IPS DF 6.9 (cell line): ENCODE results near the gene PARD3B.

Source experiments
- DNase-seq: peaks from one replicate; pipeline ENCODE4 v3.0.0-alpha.2; 2013; ENCODE audit warnings: low read depth, low spot score
- H3K27ac ChIP-seq: one replicate; pipeline ENCODE4 v1.5.1; 2013; ENCODE audit warnings: low read length, control low read depth
- H3K27me3 ChIP-seq: 2 replicates; pipeline ENCODE4 v1.6.1; 2013; ENCODE audit warnings: mild to moderate bottlenecking, low read length; ENCODE audit not compliant: control insufficient read depth, insufficient read depth
- H3K36me3 ChIP-seq: 2 replicates; pipeline ENCODE4 v1.6.1; 2013; ENCODE audit warnings: low read length; ENCODE audit not compliant: control insufficient read depth, insufficient read depth
- H3K4me1 ChIP-seq: 2 replicates; pipeline ENCODE4 v1.6.1; 2013; ENCODE audit warnings: low read length; ENCODE audit not compliant: control insufficient read depth, insufficient read depth
- H3K4me3 ChIP-seq: 2 replicates; pipeline ENCODE4 v1.5.1; 2013; ENCODE audit warnings: mild to moderate bottlenecking, low read length
- H3K9me3 ChIP-seq: 2 replicates; pipeline ENCODE4 v1.6.1; 2013; ENCODE audit warnings: low read length, inconsistent platforms; ENCODE audit not compliant: control insufficient read depth, insufficient read depth
- WGBS: extraction: QIAGEN DNeasy Blood & Tissue Kit; methylation state at CpG from one replicate; pipeline ENCODE4 v1.1.7; 2013; ENCODE audit warnings: mixed read lengths, missing lambda C conversion rate; ENCODE audit not compliant: insufficient read length, insufficient coverage; 5-methylcytosine and 5-hydroxymethylcytosine counted together

The PARD3B gene

GRCh38 chr2:204692790-204693189 is 147.5 kb downstream of the PARD3B start:
- H3K36me3 ChIP-seq: no peaks in the 10 kb centered on the region
- H3K9me3 ChIP-seq: no peaks in the 10 kb centered on the region
- no CpG with 5 or more reads among the region's 2 CpGs for WGBS
- H3K27ac ChIP-seq: no peak overlapping the region
- H3K4me3 ChIP-seq: no peak overlapping the region
- no peaks in the 10 kb centered on the region for H3K27me3 ChIP-seq
- no peaks in the 10 kb centered on the region; the same call in 1 of the 2 replicates for H3K4me1 ChIP-seq
- no peak for DNase-seq

GRCh38 chr2:204693262-204693661 is 148.0 kb downstream of the PARD3B start:
- no peaks in the 10 kb centered on the region for H3K9me3 ChIP-seq
- no peaks in the 10 kb centered on the region; the same call in 1 of the 2 replicates for H3K4me1 ChIP-seq
- no peak for DNase-seq
- no peaks in the 10 kb centered on the region for H3K27me3 ChIP-seq
- H3K36me3 ChIP-seq: no peaks in the 10 kb centered on the region
- no CpG with 5 or more reads among the region's 3 CpGs for WGBS
- H3K4me3 ChIP-seq: no peak overlapping the region
- H3K27ac ChIP-seq: no peak overlapping the region

- Histone ChIP-seq H3K27me3 (no peaks in the 10 kb centered on the region), H3K36me3 (no peaks in the 10 kb centered on the region), H3K4me3 (no peak overlapping the region), H3K4me1 (no peaks in the 10 kb centered on the region; the same call in 1 of the 2 replicates), H3K9me3 (no peaks in the 10 kb centered on the region), H3K27ac (no peak overlapping the region)
- no CpG with 5 or more reads among the region's 1 CpG for WGBS
- DNase-seq: no peak
Measured at GRCh38 chr2:204695506-204695905, 150.2 kb downstream of the PARD3B start.

GRCh38 chr2:204696124-204696523 is 150.8 kb downstream of the PARD3B start:
- no peak overlapping the region for H3K27ac ChIP-seq
- no CpG with 5 or more reads among the region's 5 CpGs for WGBS
- no peak for DNase-seq

GRCh38 chr2:204705243-204705932 is 160.1 kb downstream of the PARD3B start:
- no peak for DNase-seq
- WGBS: no CpG with 5 or more reads among the region's 4 CpGs
- Histone ChIP-seq H3K4me3 (no peak overlapping the region), H3K27ac (no peak overlapping the region), H3K36me3 (no peaks in the 10 kb centered on the region), H3K9me3 (no peaks in the 10 kb centered on the region), H3K4me1 (no peaks in the 10 kb centered on the region), H3K27me3 (no peaks in the 10 kb centered on the region)

More at GRCh38 chr2:204696124-204696523, 150.8 kb downstream of the PARD3B start:
- Histone ChIP-seq H3K27me3 (no peaks in the 10 kb centered on the region), H3K9me3 (no peaks in the 10 kb centered on the region), H3K4me1 (no peaks in the 10 kb centered on the region; the same call in 1 of the 2 replicates), H3K36me3 (no peaks in the 10 kb centered on the region), H3K4me3 (no peak overlapping the region)

- no peak for DNase-seq
- H3K4me3 ChIP-seq: no peak overlapping the region
- no peaks in the 10 kb centered on the region for H3K36me3 ChIP-seq
- no peaks in the 10 kb centered on the region for H3K4me1 ChIP-seq
- H3K27me3 ChIP-seq: no peaks in the 10 kb centered on the region
- no peak overlapping the region for H3K27ac ChIP-seq
- WGBS: no CpG with 5 or more reads among the region's 2 CpGs
- H3K9me3 ChIP-seq: no peaks in the 10 kb centered on the region
Measured at GRCh38 chr2:204706939-204707338, 161.7 kb downstream of the PARD3B start.

GRCh38 chr2:204713211-204713610 is 167.9 kb downstream of the PARD3B start:
- WGBS: no CpG with 5 or more reads among the region's 5 CpGs
- no peaks in the 10 kb centered on the region for H3K36me3 ChIP-seq
- H3K4me1 ChIP-seq: no peaks in the 10 kb centered on the region
- H3K9me3 ChIP-seq: no peaks in the 10 kb centered on the region
- no peak for DNase-seq
- no peak overlapping the region for H3K4me3 ChIP-seq
- H3K27me3 ChIP-seq: no peaks in the 10 kb centered on the region
- no peak overlapping the region for H3K27ac ChIP-seq

- Histone ChIP-seq H3K4me1 (no peaks in the 10 kb centered on the region), H3K27ac (no peak overlapping the region), H3K4me3 (no peak overlapping the region), H3K27me3 (no peaks in the 10 kb centered on the region), H3K9me3 (no peaks in the 10 kb centered on the region), H3K36me3 (no peaks in the 10 kb centered on the region)
- WGBS: no CpG with 5 or more reads among the region's 2 CpGs
- no peak for DNase-seq
Measured at GRCh38 chr2:204715361-204715760, 170.1 kb downstream of the PARD3B start.

- WGBS: no CpG with 5 or more reads among the region's 3 CpGs
- no peaks in the 10 kb centered on the region for H3K9me3 ChIP-seq
- H3K4me1 ChIP-seq: no peaks in the 10 kb centered on the region
- H3K27me3 ChIP-seq: no peaks in the 10 kb centered on the region
- DNase-seq: no peak
- no peak overlapping the region for H3K4me3 ChIP-seq
- no peaks in the 10 kb centered on the region for H3K36me3 ChIP-seq
- H3K27ac ChIP-seq: no peak overlapping the region
Measured at GRCh38 chr2:204717591-204717990, 172.3 kb downstream of the PARD3B start.

- no peak for DNase-seq
- Histone ChIP-seq H3K4me3 (no peak overlapping the region), H3K27ac (no peak overlapping the region), H3K27me3 (no peaks in the 10 kb centered on the region), H3K36me3 (no peaks in the 10 kb centered on the region), H3K4me1 (no peaks in the 10 kb centered on the region), H3K9me3 (no peaks in the 10 kb centered on the region)
- WGBS: no CpG with 5 or more reads among the region's 3 CpGs
Measured at GRCh38 chr2:204718607-204719006, 173.3 kb downstream of the PARD3B start.

GRCh38 chr2:204720874-204721273 is 175.6 kb downstream of the PARD3B start:
- Histone ChIP-seq H3K27me3 (no peaks in the 10 kb centered on the region), H3K9me3 (no peaks in the 10 kb centered on the region), H3K36me3 (no peaks in the 10 kb centered on the region), H3K27ac (no peak overlapping the region), H3K4me1 (no peaks in the 10 kb centered on the region), H3K4me3 (no peak overlapping the region)
- WGBS: no CpG with 5 or more reads among the region's 2 CpGs
- DNase-seq: no peak
